GM10266 (cell line): Measurements from ENCODE around the gene PTPRJ.

Experiments
- DNase-seq: peaks from one replicate; pipeline ENCODE4 v3.0.0; 2012; ENCODE audit errors: extremely low spot score
- CTCF ChIP-seq: IDR thresholded peaks from 2 replicates; pipeline ENCODE4 v1.5.1; 2012; ENCODE audit warnings: mild to moderate bottlenecking, low read depth; ENCODE audit not compliant: control insufficient read depth, insufficient read depth; ENCODE audit errors: missing control alignments

PTPRJ gene

GRCh38 chr11:48000432-48000831 is 20.1 kb downstream of the PTPRJ start:
- TF ChIP-seq CTCF, result no peak

GRCh38 chr11:48001438-48002021 is 21.2 kb downstream of the PTPRJ start:
- no peak for TF ChIP-seq CTCF
- DNase-seq, result no peak

More at GRCh38 chr11:48000432-48000831, 20.1 kb downstream of the PTPRJ start:
- no peak for DNase-seq

GRCh38 chr11:48002561-48002960 is 22.2 kb downstream of the PTPRJ start:
- no peak for TF ChIP-seq CTCF
- no peak for DNase-seq

- no peak for DNase-seq
- no peak for TF ChIP-seq CTCF
Observed at GRCh38 chr11:48003926-48004325, 23.6 kb downstream of the PTPRJ start.

GRCh38 chr11:48004456-48004855 is 24.1 kb downstream of the PTPRJ start:
- no peak for TF ChIP-seq CTCF

GRCh38 chr11:48005136-48005535 is 24.8 kb downstream of the PTPRJ start:
- no peak for TF ChIP-seq CTCF
- no peak for DNase-seq

More at GRCh38 chr11:48004456-48004855, 24.1 kb downstream of the PTPRJ start:
- DNase-seq, result no peak

- DNase-seq, result no peak
- TF ChIP-seq CTCF, result no peak
Observed at GRCh38 chr11:48005831-48006270, 25.5 kb downstream of the PTPRJ start.
